Esophagus muscularis mucosa (tissue), 4 donors: ENCODE data around the gene LTBP2. TPM values are rescaled to one million over a fixed set of nuclear protein-coding genes. Genes with fewer than 3 reads are reported as not detected.

ENCODE experiments used
- DNase-seq: peaks from one replicate; pipeline ENCODE4 v3.0.0-alpha.2; 2017; ENCODE audit errors: extremely low spot score
- H3K27ac ChIP-seq, 4 donors: fragments of 200-600 bp; sonication (generic); replicated peaks in 1 of 4; 1 replicate in 3 of 4; 2 replicates in 1 of 4; pipeline ENCODE4 v1.5.1; 2016 to 2019; ENCODE audit warnings: mild to moderate bottlenecking in 1 of 4
- H3K27me3 ChIP-seq, 4 donors: fragments of 200-600 bp; sonication (generic); one replicate each; pipeline versions ENCODE4 v1.5.1 to v1.6.0; 2016 to 2019
- H3K36me3 ChIP-seq, 4 donors: fragments of 200-600 bp; sonication (generic); one replicate each; pipeline ENCODE4 v1.5.1; 2016 to 2019
- H3K4me1 ChIP-seq, 4 donors: fragments of 200-600 bp; sonication (generic); one replicate each; pipeline ENCODE4 v1.5.1; 2016 to 2019
- H3K4me3 ChIP-seq, 4 donors: fragments of 200-600 bp; sonication (generic); 1 replicate in 2 of 4; 2 replicates in 2 of 4; pipeline ENCODE4 v1.5.1; 2016 to 2019; ENCODE audit warnings: mild to moderate bottlenecking in 4 of 4, moderate library complexity in 1 of 4
- H3K9me3 ChIP-seq, 4 donors: fragments of 200-600 bp; sonication (generic); 1 replicate in 3 of 4; 2 replicates in 1 of 4; pipeline ENCODE4 v1.5.1; 2016 to 2019
- EP300 ChIP-seq: sonication (generic); formaldehyde crosslinking; IDR thresholded peaks from one replicate; pipeline ENCODE4 v1.6.1; 2017; ENCODE audit warnings: antibody characterized with exemption
- POLR2A ChIP-seq: fragments of 450-650 bp; IDR thresholded peaks from one replicate; pipeline ENCODE4 v1.6.1; 2017; ENCODE audit warnings: antibody characterized with exemption, moderate library complexity, mild to moderate bottlenecking, low read depth
- POLR2AphosphoS5 ChIP-seq, 2 donors: sonication (generic); formaldehyde crosslinking; IDR thresholded peaks; one replicate each; pipeline ENCODE4 v1.6.1; 2017; ENCODE audit warnings: antibody characterized with exemption in 2 of 2
- WGBS: methylation state at CpG from one replicate; pipeline ENCODE4 v1.1.5; 2018; 5-methylcytosine and 5-hydroxymethylcytosine counted together
- intact Hi-C: fragments of 100-400 bp; cut with DNase I; formaldehyde crosslinking; loops from one replicate; pipeline ENCODE4 v1.15.1; 2023
- total RNA-seq, 4 donors: library from RNA; depleted of rRNA; stranded (reverse); fragments of >200 nt; gene quantifications; one replicate each; pipeline versions ENCODE4 v1.1.0 to v1.2.1, GENCODE V29; 2016
- TF ChIP-seq, protein P1 (sequence below), 3 experiments: fragments of 200-600 bp in 2 of 3; fragments of 450-650 bp in 1 of 3; sonication (generic) in 2 of 3; IDR thresholded peaks; one replicate each; pipeline ENCODE4 v1.5.1; 2017 to 2019; ENCODE audit warnings: antibody characterized with exemption in 3 of 3, mild to moderate bottlenecking in 2 of 3, moderate library complexity in 1 of 3

LTBP2 gene
- total RNA-seq, 4 donors from 2014 or later: 62.0 to 151 (median 109) TPM

GRCh38 chr14:74608959-74609611 is 3.0 kb downstream of the LTBP2 start:
- Histone ChIP-seq H3K9me3 (no peaks in the 10 kb centered on the region), H3K4me3 (peak overlapping the region in 3 of 4 donors; percentile 71 to 87 (median 72)), H3K36me3 (no peaks in the 10 kb centered on the region), H3K27ac (no peak overlapping the region), H3K27me3 (peaks cover 0 to 17% (median 4%) of the 10 kb centered on the region in 4 donors), H3K4me1 (peaks cover 13 to 62% (median 33%) of the 10 kb centered on the region in 4 donors)
- peak; percentile 97 for DNase-seq
- 67% methylated on average over 4 of the region's 4 CpGs for WGBS
- TF ChIP-seq EP300: no peak
- TF ChIP-seq, protein P1, sequence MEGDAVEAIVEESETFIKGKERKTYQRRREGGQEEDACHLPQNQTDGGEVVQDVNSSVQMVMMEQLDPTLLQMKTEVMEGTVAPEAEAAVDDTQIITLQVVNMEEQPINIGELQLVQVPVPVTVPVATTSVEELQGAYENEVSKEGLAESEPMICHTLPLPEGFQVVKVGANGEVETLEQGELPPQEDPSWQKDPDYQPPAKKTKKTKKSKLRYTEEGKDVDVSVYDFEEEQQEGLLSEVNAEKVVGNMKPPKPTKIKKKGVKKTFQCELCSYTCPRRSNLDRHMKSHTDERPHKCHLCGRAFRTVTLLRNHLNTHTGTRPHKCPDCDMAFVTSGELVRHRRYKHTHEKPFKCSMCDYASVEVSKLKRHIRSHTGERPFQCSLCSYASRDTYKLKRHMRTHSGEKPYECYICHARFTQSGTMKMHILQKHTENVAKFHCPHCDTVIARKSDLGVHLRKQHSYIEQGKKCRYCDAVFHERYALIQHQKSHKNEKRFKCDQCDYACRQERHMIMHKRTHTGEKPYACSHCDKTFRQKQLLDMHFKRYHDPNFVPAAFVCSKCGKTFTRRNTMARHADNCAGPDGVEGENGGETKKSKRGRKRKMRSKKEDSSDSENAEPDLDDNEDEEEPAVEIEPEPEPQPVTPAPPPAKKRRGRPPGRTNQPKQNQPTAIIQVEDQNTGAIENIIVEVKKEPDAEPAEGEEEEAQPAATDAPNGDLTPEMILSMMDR (IDR thresholded peaks at IDR 0.05): peak in 2 of 3 experiments; percentile 96 to 98
- intact Hi-C loops: loop anchor here (10.0 kb wide), 1 partner anchor 186 kb away; no protein-coding TSS in a partner anchor

DNA sequence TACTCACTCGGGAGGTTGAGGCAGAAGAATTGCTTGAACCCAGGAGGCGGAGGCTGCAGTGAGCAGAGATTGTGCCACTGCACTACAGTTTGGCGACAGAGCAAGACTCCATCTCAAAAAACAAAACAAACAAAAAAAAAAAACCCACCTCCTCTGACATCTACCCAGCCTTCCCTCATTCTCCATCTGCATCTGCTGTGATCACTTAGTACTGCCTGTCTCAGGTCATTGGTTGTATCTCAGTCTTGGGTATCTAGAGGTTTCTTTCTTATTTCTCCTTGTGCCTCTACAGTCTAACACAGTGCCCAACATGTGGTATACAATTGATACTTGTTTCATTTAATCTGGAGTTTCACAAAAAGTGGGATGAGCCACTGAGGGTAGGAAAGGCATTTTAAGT is 5.3 kb downstream of the LTBP2 start:
- TF ChIP-seq POLR2AphosphoS5 (IDR thresholded peaks at IDR 0.05) (no peak), POLR2A (no peak), EP300 (no peak)
- TF ChIP-seq, protein P1 (IDR thresholded peaks at IDR 0.05): no peak
- no peak overlapping the region for H3K27ac ChIP-seq
- peaks cover 0 to 6% (median 3%) of the 10 kb centered on the region in 4 donors for H3K36me3 ChIP-seq
- 97% methylated on average over 3 of the region's 3 CpGs for WGBS
- H3K9me3 ChIP-seq: no peaks in the 10 kb centered on the region
- no peak overlapping the region for H3K4me3 ChIP-seq
- H3K4me1 ChIP-seq: peaks cover 0 to 48% (median 18%) of the 10 kb centered on the region in 4 donors
- intact Hi-C loops: loop anchor here (10.0 kb wide), 1 partner anchor 188 kb away; no protein-coding TSS in a partner anchor
- DNase-seq: no peak
- peaks cover 0 to 11% (median 2%) of the 10 kb centered on the region in 4 donors for H3K27me3 ChIP-seq

DNA sequence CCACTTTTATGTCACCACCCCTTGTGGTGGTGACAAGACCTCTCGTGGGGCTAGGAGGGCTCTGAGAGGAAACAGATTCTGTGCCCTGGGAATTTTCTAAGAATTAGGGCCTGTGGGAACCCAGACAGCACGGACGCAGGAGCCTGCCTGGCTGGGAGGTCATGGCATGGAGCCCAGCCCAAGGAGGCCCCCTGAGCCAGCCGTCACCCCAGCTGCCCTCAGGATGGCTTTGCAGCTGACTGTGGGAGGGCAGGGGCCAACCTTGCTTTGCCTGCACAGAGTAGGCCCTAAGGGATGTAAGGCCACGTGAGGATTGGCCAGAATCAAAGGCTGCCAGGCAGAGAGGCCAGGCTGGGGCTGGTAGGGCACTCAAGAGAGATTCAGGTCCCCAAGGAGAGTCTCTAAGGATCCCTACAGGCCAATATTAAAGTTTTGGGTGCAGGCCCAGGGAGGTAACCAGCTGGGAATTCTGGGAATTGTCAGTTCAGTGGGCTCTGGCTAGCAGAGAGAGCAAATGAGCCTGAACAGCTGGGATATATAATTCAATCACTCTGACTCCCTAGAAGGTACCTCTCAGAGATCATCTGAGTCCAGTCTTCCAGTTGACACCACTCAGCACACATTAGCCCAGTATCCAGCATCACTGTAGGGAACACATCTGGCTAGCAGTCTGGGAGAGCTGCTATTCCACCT is 6.4 kb downstream of the LTBP2 start:
- no peaks in the 10 kb centered on the region for H3K9me3 ChIP-seq
- WGBS: 55% methylated on average over 2 of the region's 5 CpGs
- no peak for DNase-seq
- TF ChIP-seq POLR2A: no peak
- H3K27ac ChIP-seq: no peak overlapping the region
- peaks cover 0 to 6% (median 3%) of the 10 kb centered on the region in 4 donors for H3K36me3 ChIP-seq
- H3K27me3 ChIP-seq: peaks cover 0 to under 1% (median 0%) of the 10 kb centered on the region in 4 donors
- intact Hi-C loops: loop anchor here (10.0 kb wide), 1 partner anchor 189 kb away; no protein-coding TSS in a partner anchor
- peaks cover 0 to 39% (median 11%) of the 10 kb centered on the region in 4 donors for H3K4me1 ChIP-seq
- no peak overlapping the region for H3K4me3 ChIP-seq

DNA sequence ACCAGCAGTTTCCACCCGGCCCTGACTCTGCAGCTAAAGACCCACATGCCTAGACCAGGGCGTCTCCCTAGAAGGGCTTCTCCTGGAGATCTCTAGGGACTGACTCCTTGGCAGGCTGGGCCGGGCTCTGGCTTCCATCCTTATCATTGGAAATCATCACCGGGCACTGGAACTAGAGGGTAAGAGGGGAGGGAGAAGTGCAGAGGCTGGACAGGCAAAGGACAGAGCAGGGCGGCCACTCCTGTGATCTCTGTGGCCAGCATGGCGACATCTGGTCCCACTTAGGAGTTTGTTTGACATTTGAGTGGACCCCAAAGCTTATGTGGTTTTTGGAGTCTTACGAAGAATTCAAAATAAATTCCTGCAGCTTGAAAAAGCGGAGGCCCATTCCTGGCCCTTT is 7.1 kb downstream of the LTBP2 start:
- TF ChIP-seq POLR2A (no peak), POLR2AphosphoS5 (IDR thresholded peaks at IDR 0.05) (no peak)
- TF ChIP-seq, protein P1 (IDR thresholded peaks at IDR 0.05): no peak

DNA sequence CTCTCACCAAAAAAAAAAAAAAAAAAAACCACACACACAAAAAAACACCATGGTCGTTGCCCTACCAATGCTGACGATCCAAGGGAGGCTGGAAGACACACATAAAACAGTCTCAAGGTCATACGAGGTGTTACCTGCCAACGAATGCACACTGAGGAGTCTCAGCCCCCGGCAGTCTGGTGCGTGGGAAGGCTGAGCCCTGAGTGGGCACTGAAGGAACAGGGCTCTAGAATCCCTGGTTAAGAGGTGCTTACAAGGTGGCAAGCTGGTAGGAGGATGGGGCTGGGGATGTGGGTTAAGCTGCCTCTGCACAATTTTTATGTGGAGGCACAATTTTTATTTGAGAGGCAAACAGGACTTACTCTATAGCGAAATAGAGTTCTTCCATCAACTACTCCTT is 7.9 kb downstream of the LTBP2 start:
- no peak for TF ChIP-seq POLR2A
- TF ChIP-seq, protein P1 (IDR thresholded peaks at IDR 0.05): no peak
- no peak for TF ChIP-seq POLR2AphosphoS5 (IDR thresholded peaks at IDR 0.05)
- TF ChIP-seq EP300: no peak
- H3K4me3 ChIP-seq: no peak overlapping the region
- intact Hi-C loops: loop anchor here (10.0 kb wide), 1 partner anchor 191 kb away; no protein-coding TSS in a partner anchor
- H3K9me3 ChIP-seq: no peaks in the 10 kb centered on the region
- no peak overlapping the region for H3K27ac ChIP-seq
- no peaks in the 10 kb centered on the region for H3K27me3 ChIP-seq
- DNase-seq: no peak
- peaks cover 12 to 39% (median 21%) of the 10 kb centered on the region in 4 donors for H3K4me1 ChIP-seq
- peaks cover 0 to 6% (median 3%) of the 10 kb centered on the region in 4 donors for H3K36me3 ChIP-seq
- WGBS: 82% methylated on average over 7 of the region's 7 CpGs

More for the DNA sequence above, 7.1 kb downstream of the LTBP2 start:
- H3K36me3 ChIP-seq: peaks cover 0 to 6% (median 3%) of the 10 kb centered on the region in 4 donors
- H3K27me3 ChIP-seq: no peaks in the 10 kb centered on the region
- 76% methylated on average over 5 of the region's 8 CpGs for WGBS
- intact Hi-C loops: loop anchor here (10.0 kb wide), 1 partner anchor 190 kb away; no protein-coding TSS in a partner anchor
- no peak overlapping the region for H3K4me3 ChIP-seq
- H3K4me1 ChIP-seq: peaks cover 4 to 39% (median 16%) of the 10 kb centered on the region in 4 donors
- H3K27ac ChIP-seq: no peak overlapping the region
- H3K9me3 ChIP-seq: no peaks in the 10 kb centered on the region
- DNase-seq: no peak
